Activated naive CD4-positive, alpha-beta T cell (primary cell): ENCODE data around the gene ACSM6.
"Not testable (repeated sequence)": the region's sequence is repeated elsewhere in the genome, so short reads cannot be mapped to it uniquely, and the experiment has no call there.

Experiments
- DNase-seq, 4 experiments: peaks; one replicate each; lab custom pipeline; 2025; lab: John Stamatoyannopoulos, UW

The ACSM6 gene

DNA sequence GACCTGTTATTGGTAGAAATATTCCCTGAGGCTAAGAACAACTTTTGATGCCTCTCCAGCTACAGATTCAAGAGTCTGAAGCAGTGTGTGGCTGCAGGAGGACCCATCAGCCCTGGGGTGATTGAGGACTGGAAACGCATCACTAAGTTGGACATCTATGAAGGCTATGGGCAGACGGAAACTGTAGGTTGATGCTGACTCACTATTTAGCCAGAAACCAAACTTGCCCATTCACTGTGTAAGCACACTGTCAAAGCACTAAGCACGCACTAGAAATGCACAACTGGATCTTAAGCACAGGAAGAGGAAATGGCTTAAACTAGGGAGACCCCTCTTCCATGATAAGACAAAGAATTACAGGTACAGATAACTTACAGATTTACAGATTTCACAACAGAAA lies 20.8 kb downstream of the ACSM6 start:
- no peak for DNase-seq

DNA sequence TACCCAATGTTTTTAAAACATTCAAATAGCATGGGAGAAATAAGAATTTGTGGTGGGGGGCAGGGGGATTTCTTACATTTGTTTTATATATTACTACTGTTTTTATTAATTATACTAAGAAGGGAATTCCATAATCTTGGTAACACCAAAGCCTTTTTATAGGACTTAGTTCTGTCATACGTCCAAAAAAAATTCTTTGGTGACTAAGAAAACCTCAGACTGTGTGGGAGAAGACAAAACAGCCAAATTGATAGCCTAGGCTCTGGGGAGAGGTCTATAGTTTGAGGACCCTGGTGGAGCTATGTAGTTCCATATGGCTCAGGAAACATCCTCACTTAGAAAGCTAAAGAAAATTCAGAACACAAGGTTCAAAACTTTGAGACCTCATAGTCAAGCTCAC lies 23.4 kb downstream of the ACSM6 start:
- no peak for DNase-seq

DNA sequence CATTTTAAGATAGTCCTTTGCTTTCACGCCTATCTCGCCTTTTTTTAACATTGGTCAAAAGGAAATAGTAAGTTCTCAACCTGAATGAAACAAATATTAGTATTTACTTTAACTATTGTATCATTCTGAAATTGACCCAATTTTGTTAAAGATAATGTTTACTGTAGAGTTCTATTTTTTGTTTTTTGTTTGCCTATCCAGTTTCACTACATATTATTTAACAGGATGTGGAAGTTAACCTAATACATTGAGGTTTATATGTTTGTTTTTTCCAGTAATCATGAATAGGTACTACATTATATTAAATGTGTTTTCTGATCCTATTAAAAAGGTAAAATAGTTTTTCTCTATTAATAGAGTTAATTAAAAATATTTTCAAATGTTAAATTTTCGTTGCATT lies 26.5 kb downstream of the ACSM6 start:
- DNase-seq: no peak

GRCh38 chr10:95221124-95221523 lies 27.1 kb downstream of the ACSM6 start:
- no peak for DNase-seq

DNA sequence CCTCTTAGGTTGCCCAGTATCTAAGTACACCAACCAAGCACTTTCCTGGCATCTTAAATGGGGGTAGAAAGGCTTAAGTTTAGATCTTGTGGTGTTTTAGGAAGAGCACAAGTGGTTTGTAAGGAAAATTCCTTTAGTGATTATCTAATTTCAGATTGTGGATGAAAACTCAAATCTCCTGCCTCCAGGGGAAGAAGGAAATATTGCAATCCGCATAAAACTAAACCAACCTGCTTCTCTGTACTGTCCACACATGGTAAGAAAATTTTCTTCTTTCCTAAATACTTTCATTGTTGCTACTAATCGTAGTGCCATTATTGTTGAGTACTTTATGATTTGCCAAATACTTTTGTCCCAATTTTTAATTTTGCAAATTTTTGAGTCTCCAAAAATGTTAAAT lies 31.1 kb downstream of the ACSM6 start:
- no peak for DNase-seq

- not testable (repeated sequence) for DNase-seq
Observed at GRCh38 chr10:95228934-95229723, 35.1 kb downstream of the ACSM6 start.

GRCh38 chr10:95229724-95230627 lies 35.9 kb downstream of the ACSM6 start:
- no peak for DNase-seq

- peak in 2 of 4 experiments; percentile 30 to 42 for DNase-seq
Observed at GRCh38 chr10:95230677-95231586, 36.9 kb downstream of the ACSM6 start.

DNA sequence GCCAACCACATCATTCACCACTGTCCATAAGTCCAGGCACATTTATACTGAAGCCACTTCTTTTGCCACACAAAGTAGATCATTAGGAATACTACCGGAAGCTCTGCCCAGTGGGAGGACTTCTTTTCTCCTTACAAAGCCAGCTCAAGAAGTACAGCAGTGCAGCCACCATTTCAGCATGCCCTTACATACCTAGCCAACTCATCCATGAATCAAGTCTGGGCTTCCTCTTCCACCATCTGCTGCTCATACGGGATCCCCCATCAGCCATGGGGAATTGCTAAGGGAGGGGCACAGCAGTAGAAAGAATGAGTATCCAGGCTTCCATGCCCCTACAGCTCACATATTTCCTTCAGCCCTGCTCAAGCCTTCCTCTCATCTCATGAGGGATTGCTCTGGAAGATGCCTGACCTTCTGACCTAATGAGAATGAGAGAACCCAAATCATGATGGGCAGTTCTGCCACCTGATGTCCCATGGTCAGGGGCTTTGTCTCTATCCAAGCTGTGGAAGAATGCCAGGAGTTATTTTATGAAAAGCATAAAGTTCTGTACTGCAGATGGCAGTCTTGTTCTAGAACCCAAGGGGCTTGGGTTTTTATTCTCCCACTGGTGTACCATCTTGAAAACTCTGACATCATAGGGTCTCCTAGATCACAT lies 39.5 kb downstream of the ACSM6 start:
- no peak for DNase-seq

DNA sequence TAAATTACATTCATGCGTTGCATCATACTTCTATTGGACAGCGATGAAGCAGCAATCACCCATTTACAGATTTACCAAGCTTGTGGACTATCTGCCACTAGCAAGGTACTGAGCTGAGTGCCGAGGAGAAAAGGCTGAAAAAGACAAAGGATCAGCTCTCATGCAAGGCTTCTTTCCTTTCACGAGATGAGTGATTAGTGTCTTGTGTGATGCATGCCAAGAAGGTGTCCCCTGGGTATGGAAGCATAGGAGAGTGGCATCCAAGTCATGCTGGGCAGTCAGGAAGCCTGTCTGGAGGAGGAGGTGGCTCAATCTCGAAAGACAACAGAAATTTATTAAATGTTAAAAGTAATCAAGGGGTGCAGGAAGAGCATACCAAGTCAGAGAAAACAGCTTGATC lies 40.9 kb downstream of the ACSM6 start:
- no peak for DNase-seq

DNA sequence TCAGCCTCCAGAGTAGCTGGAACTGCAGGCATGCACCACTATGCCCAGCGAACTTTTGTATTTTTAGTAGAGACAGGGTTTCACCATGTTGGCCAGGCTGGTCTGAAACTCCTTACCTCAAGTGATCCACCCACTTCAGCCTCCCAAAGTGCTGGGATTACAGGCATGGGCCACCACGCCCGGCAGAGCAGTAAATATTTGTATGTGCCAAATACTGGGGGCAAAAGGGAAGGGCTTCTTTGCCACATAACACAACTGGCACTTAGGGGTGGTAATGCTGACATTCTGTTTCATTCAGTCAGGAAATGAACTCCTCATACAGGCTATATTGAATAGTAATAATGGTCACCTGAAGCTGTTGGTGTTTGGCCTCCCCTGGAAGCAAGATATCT lies 41.6 kb downstream of the ACSM6 start:
- no peak for DNase-seq

GRCh38 chr10:95236068-95236903 lies 42.2 kb downstream of the ACSM6 start:
- no peak for DNase-seq

DNA sequence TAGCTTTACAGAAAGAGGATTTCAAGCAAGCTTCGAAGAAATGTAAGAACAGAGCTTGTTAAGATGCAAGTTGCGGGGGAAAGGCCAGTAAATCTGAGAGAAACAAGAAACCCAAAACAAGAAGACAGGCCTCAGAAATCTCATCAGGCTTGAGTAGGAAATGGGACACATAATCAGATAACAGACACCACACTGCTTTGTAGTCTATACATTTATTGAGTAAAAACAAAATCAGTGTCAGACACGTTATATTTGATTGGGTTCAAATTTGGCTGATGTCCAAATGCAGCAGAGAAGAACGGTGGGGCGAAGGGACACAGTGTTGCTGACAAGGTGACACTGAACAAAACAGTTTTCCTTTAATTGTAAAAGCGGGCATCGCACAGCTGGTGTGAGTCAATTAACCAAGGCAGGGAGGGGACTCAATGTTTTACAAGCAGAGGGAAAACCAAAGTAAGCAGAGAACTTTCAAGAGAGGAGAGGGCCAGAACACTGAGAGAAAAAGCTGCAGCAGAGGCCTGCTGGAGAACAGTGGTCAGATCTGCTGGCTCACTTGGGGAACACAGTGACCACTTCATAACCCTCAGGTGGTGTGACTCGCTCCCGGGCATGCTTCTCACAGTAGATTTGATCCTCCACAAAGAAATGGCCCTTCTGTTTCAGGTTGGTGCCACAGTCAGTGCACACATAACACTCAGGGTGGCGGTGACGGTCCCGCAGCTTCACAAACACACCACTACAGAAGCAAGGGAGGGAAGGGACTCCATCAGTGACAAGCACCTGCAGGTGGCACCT lies 43.5 kb downstream of the ACSM6 start:
- no peak for DNase-seq

GRCh38 chr10:95240096-95240495 lies 46.1 kb downstream of the ACSM6 start:
- not testable (repeated sequence) for DNase-seq

DNA sequence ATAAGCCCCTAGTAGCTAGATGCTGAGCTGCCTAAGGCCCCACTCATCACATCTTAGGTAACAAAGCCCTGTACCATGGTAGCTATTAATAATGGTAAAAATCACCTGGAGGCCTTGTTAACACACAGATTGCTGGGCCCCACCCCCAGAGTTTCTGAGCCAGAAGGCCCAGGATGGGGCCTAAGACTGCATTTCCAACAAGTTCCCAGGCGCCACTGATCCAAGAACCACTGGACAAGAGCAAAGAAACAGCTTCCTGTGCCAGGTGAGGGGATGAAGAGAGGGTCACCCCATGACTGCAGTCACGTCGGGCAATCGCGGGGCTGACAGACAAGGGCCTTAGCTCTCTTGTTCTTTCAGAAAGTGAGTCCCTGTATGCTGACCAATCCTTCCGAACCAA lies 46.8 kb downstream of the ACSM6 start:
- no peak for DNase-seq

GRCh38 chr10:95241533-95241932 lies 47.5 kb downstream of the ACSM6 start:
- DNase-seq: no peak

GRCh38 chr10:95242581-95243317 lies 48.7 kb downstream of the ACSM6 start:
- DNase-seq: peak in 1 of 4 experiments; percentile 1

GRCh38 chr10:95243318-95243617 lies 49.2 kb downstream of the ACSM6 start:
- DNase-seq: no peak

- DNase-seq: no peak
Observed at GRCh38 chr10:95244152-95244551, 50.1 kb downstream of the ACSM6 start.
